Measurements from ENCODE around the gene ARHGAP35. TPM values are rescaled to one million over a fixed set of nuclear protein-coding genes. Genes with fewer than 3 reads are reported as not detected.
"Not testable (repeated sequence)": the region's sequence is repeated elsewhere in the genome, so short reads cannot be mapped to it uniquely, and the experiment has no call there.

ARHGAP35 gene
- total RNA-seq = 31.9 TPM

DNA sequence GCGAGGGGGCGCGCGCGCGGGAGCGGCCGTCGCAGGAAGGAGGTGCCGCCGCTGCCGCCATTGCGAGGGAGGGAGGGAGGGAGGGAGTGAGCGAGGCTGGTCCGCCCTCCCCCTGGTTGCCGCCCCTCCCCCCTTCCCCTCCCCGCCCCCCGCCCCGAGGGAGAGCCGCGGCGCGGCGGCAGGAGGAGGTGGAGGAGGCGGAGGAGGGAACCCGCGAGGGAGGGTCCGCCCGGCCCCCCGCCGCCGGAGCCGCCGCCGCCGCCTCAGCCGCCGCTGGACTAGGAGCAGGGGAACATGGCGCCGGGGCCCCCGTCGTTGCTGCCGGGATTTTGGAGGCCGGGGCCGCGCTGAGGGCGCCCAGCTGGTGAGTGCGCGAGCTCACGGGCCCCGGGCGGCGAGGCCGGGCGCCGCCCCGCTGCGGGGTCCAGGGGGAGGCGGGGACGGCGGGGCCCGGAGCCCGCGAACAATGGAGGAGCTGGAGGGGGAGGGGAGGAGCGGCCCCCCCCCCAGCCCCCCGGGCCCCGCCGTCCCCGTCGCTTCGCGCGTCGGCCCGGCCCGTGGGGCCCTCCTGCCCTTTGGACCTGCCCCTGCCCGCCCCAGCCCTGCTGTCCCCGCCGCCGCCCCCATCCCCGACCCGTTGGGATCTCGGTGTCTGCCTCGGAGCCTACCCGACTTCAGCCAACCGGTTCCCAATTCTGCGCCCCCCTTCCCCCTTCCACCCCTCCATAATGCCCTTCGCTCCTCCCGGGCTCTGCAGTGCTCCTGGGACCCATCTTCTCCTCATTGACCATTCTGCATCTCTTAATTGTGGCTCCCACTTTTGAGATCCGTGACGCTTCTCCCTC is at the start of gene ARHGAP35:
Gene ARHGAP35, plus strand, starts transcription at position 152 of the 845 bp plus-strand sequence. CDS start 57,679 bp downstream, outside the sequence.
- peak; percentile 93 for DNase-seq

DNA sequence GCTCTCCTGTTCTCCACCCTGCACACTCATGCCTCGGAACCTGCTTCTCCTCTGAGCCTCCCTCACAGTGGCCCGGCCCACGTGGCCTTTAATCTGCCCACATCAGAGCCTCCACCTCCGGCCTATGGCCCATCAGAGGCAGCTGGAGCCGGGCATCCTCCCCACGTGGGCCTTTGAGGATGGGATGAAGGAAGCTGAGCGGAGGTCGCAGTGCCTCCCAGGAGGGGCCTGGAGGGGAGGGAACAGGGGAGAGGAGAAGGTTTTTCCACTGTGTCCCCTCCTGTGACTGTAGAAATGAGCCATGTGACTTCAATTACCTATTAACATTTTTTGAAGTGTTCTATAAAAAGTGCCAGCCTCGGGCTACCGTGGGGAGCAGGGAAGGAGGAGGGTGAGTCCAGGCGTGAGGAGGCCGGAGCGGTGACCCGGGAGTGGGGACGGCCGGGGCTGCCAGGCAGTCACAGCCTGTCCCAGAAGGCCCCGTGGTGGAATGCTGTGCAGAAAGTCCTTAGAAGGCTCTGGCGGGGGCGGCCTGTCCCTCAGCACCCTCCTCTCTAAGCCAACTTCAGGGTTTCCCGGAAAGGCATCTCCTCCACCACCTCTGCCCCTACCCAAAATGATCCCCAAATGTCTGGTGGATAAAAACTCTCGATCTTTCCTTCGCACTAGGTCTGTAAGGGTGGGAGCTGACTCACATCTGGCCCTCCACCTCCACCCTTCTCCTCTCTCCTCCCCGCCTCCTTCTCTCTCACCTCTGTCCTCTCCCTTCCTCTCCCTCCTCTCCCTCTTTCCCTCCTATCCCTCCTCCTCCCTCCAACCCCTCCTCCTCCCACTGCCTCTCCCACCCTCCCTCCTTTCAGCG is 47.6 kb upstream of the ARHGAP35 start:
- DNase-seq = no peak

DNA sequence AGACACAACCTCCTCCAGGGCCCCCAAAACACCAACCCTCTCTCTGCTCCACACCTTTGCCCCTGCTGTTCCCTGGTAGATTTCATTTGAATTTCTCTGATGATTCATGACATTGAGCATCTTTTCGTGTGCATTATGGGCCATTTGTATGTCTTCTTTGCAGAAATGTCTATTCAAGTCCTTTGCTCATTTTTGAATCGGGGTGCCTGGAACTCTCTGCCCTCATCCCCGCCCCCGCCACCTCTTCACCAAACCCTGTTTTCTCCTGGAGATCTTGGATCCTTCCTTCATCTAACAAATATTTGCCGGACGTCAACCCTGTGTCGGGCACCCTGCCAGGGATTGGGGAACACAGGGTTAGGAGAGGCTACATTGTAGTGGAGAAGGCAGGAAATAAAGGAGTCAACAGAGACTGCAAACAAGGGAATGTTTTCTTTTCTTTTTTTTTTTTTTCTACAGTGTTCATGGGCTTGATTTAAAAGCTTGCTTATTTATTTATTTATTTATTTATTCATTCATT is 46.9 kb upstream of the ARHGAP35 start:
- DNase-seq = no peak

- no peak for DNase-seq
Measured at GRCh38 chr19:46815833-46816627, 44.8 kb upstream of the ARHGAP35 start.

DNA sequence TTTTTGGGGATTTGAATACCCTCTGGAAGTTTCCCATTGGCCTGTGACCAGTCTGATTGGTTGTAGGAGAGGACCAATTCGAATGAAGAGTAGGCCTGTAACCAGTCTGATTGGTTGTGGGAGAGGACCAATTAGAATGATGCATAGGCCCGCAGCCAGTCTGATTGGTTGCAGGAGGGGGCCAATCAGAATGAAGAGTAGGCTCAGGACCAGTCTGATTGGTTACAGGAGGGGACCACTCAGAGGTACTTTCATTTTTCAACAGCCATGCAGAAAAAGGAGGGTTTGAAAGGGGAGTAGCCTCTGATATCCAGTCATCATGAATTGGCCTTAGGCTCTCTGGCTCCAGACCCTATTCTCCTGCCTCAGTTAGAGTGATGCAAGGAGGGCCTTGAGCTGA is 42.0 kb upstream of the ARHGAP35 start:
- no peak for DNase-seq

DNA sequence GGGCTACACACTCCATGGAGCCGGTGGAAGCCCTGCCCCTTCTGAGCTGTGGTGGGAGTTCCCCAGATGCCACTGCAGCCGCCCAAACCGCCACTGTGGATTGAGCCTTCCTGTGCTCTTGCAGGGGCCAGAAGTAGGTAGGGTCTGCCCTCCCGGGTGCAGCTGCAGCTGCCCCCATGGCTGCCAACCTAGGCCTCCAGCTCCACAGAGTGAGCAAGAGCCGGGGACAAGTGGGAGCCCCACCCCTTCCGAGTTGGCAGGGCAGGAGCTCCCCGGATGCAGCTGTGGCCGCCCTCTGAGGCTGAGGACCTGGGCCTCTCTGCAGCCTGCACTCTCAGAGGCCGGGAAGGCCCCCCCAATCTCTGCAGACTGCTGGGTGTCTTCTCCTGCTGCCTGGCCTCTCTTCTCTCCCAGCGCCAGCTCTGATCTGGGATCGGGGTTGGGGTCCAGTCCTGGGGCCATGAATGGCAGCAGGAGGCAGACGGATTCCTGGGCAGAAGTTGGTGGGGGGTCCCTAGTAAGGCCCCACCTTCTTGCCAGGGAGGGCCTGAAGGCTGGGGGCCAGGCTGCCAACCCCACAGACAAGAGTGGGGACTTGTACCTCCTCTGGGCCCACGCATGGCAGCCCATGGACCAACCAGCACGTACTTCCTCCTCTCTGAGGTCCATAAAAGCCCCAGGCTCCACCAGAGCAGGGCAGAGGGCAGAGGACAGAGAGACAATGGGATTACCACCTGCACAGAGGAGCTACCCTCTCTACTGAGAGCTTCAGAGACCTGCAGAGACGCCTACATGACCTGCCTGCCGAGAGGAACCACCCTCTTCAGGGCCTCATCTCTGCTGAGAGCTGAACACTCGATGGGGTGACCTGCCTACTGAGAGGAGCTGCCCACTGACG is 39.0 kb upstream of the ARHGAP35 start:
- DNase-seq = no peak

DNA sequence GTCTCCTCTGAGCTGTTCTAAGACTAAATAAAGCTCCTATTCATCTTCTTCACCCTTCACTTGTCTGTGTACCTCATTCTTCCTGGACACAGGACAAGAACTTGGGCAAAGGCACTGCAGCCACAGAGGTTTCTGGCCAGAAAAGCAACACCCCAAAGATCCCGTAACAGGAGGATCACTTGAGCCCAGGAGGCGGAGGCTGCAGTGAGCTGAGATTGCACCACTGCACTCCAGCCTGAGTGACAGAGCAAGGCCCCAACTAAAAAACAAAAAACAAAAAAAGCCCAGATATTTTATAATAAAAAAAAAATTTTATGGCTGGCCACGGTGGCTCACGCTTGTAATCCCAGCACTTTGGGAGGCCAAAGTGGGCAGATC is 38.4 kb upstream of the ARHGAP35 start:
- not testable (repeated sequence) for DNase-seq

DNA sequence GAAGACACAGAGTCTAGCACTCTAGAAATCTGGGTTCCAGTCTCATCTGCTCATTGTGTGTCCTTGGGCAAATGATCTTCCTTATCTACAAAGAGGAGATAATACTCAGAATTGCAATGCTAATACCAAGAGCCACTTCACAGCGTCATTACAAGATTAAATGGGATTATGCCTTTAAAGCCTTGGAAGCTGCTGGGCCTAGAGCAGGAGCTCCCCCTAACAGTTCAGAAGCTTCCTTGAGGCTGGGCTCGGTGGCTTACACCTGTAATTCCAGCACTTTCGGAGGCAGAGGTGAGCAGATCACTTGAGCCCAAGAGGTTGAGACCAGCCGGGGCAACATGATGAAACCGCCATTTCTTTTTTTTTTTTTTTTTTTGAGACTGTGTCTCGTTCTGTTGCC is 37.7 kb upstream of the ARHGAP35 start:
- no peak for DNase-seq

DNA sequence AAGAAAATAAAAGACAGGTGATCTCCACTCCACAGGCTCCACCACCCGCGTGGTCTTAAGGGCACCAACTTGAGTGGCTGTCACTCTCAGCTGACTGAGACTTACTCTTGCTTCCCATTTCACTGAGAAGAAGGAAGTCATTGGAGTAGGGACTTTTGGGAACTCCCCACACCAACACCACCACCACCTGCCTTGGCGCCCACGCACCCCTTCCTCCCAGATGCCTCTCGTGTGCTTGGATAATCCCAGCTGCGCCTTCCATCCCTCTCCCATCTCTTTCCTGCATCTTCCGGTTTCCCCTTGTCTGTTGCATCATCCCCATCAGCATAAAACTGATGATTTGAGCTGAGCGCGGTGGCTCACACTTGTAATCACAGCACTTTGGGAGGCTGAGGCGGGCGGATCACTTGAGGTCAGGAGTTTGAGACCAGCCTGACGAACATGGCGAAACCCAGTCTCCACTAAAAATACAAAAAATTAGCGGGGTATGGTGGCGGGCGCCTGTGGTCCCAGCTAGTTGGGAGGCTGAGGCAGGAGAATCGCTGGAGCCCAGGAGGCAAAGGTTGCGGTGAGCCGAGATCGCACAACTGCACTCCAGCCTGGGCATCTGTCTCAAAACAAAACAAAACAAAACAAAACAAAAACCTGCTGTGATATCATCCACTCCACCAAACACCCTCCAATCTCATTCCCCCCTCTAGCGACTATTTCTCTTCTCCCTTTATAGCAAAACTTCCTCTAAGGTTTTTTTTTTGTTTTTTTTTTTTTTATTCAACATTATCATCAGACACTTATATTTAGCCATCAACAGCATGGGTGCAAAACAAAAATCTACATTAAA is 35.7 kb upstream of the ARHGAP35 start:
- no peak for DNase-seq

DNA sequence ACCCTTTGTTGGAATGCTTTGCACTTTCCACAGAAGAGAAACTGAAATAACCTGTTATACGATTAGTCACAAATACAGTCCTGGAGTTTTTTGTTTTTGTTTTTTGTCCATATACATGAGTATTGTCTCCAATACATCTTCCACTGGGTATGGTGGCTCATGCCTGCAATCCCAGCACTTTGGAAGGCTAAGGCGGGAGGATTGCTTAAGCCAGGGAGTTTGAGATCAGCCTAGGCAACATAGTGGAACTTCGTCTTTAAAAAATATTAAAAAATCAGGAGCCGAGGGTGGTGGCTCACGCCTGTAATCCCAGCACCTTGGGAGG is 35.1 kb upstream of the ARHGAP35 start:
- DNase-seq = no peak

DNA sequence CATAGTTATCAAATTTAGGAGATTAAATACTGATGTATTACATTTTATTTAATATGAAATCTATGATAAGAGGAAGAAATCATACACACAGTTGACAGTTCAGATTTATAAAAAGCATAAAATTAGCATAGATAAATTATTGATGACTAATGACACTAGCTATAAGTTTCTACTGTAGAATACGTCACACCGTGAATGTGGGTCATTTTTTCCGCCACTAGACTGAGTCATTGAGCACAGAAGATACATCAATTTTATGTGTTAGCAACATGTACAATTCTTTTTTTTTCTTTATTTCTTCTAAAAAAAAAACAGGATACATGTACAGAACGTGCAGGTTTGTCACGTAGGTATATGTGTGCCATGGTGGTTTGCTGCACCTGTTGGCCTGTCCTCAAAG is 32.3 kb upstream of the ARHGAP35 start:
- no peak for DNase-seq

DNA sequence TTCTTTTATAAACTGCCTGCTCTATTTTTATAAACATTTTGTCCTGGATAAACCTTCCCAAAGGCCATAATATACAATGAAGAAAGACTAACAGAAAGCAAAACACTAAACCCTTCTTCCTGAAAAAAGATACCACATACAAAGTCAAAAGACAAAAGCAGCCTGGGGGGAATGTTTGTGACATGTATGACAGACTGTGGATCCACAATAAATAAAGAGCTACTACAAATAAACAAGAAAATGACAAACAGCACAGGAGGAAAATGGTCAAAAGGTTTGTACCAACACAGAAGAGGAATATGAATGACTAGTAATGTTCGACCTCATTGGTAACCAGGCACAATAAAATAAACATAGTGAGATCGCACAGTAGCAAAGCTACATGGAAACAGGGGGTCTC is 29.9 kb upstream of the ARHGAP35 start:
- DNase-seq = no peak

DNA sequence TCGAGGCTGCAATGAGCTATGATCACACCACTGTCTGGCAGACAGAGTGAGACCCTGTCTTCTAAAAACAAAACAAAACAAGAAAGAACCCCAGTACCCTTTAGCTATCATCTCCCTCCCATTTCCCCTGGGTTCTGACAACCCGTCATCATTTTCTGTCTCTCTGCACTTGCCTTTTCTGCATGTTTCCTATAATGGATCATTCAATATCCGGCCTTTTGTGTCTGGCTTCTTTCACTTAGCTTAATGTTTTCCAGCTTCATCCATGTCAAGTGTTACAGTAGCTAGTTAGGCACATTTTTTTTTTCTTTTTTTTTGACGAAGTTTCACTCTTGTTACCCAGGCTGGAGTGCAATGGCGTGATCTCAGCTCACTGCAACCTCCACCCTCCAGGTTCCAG is 26.7 kb upstream of the ARHGAP35 start:
- DNase-seq = no peak

DNA sequence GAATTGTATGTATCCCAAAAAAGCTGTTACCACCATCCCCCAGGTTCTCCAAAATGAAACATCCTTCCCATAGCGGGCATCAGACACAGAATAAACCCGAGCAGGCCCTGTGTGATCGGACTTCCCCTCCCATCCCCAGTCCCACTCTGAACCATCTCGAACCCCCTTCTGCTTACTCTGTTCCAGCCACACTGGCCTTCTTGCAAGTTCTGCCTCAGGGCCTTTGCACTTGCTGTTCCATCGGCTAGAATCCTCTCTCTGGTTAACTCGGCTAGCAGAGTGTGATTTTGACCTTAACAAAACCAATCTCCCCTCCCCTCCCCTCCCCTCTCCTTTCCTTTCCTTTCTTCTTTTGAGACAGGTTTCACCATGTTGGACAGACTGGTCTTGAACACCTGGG is 25.8 kb upstream of the ARHGAP35 start:
- DNase-seq = no peak

- no peak for DNase-seq
Measured at GRCh38 chr19:46838160-46838559, 22.6 kb upstream of the ARHGAP35 start.

- DNase-seq = no peak
Measured at GRCh38 chr19:46839752-46840497, 20.9 kb upstream of the ARHGAP35 start.

GRCh38 chr19:46840498-46840942 is 20.3 kb upstream of the ARHGAP35 start:
- DNase-seq = peak; percentile 52

DNA sequence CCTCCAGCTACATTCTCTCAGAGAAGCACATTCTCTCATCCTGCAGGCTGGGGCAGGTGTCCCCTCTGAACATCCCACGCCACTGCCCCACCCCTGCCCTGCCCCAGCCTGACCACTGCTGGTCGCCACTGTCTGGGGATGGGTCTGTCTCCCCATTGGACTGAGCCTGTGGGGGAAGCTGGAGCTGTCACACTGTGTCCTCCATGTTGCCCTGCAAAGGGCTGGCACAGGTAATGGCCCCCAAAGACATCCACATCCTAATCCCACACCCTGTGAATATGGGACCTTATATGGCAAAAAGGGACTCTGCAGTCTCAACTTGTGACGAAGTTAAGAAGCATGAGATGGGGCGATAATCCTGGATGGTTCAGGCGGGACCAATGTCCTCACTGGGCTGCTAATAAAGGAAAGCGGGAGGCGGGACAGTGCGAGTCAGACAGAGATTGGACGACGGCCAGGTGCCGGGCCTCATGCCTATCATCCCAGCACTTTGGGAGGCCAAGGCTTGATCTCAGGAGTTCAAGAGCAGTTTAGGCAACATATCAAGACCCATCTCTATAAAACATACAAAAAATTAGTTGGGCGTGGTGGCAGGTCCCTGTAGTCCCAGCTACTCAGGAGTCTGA is 19.2 kb upstream of the ARHGAP35 start:
- no peak for DNase-seq

DNA sequence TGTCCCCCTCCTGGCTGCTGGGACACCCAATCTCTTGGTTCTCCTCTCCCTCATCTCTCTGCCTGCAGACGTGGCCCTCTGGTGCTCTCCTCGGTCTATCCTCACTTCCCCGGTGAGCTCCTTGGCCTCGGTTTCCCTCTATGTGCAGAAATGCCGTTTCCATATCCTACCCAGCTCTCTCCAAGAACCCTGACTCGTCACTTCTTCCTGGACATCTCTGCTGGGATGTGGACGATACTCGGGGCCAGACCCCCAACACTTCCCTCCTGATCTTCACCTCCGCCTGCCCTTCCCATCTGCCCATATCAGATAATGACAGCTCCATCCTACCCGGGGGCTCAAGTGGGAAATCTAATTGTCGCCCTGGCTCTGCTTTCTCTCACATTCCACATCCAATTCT is 18.0 kb upstream of the ARHGAP35 start:
- DNase-seq = no peak
